BE2C (cell line): ENCODE data around the gene TCERG1.

ENCODE experiments used
- DNase-seq: peaks from one replicate; pipeline ENCODE4 v3.0.0-alpha.2; 2020
- H3K27me3 ChIP-seq: fragments of 250-450 bp; sonication (Bioruptor Pico); 2 replicates; pipeline ENCODE4 v1.5.1; 2020; ENCODE audit warnings: mild to moderate bottlenecking
- H3K36me3 ChIP-seq: fragments of 250-450 bp; sonication (Bioruptor Pico); 2 replicates; pipeline ENCODE4 v1.5.1; 2020; ENCODE audit warnings: mild to moderate bottlenecking
- H3K4me1 ChIP-seq: fragments of 250-450 bp; sonication (Bioruptor Pico); 2 replicates; pipeline ENCODE4 v1.5.1; 2020
- H3K4me3 ChIP-seq: 2 replicates; pipeline ENCODE4 v1.5.1; 2011; ENCODE audit warnings: low read depth, low read length
- H3K9me3 ChIP-seq: fragments of 250-450 bp; sonication (Bioruptor Pico); 2 replicates; pipeline ENCODE4 v1.5.1; 2020
- TF ChIP-seq, protein P1 (sequence below): IDR thresholded peaks from 2 replicates; pipeline ENCODE4 v1.5.1; 2012; ENCODE audit warnings: mild to moderate bottlenecking, low read depth, low read length

TCERG1 gene

DNA sequence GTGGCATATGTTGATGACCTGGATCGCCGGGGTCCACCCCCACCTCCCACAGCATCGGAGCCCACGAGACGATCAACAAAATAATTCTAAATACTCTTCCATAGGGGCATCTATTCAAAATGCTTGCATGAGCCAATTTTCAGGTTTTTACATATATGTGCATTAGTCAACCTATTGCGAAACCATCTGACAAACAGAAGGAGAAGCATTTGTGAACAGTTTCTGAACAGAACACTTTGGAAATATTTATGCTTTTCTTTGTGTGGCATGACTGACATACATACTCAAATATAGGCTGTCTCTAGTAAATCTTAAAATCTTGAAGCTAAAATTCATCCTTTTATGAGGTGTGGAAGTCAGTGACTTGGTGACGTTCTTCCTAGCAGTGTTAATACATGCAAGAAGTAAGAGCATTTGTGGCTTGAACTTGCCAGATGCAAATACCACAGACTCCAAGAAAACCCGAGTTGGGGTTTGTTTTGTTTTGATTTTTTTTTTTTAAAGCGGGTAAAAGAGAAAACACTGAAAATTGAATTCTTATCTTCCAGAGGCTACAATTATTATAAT is 63.5 kb downstream of the TCERG1 start:
- peaks cover 77% of the 10 kb centered on the region for H3K36me3 ChIP-seq
- H3K27me3 ChIP-seq, result no peaks in the 10 kb centered on the region
- TF ChIP-seq, protein P1, sequence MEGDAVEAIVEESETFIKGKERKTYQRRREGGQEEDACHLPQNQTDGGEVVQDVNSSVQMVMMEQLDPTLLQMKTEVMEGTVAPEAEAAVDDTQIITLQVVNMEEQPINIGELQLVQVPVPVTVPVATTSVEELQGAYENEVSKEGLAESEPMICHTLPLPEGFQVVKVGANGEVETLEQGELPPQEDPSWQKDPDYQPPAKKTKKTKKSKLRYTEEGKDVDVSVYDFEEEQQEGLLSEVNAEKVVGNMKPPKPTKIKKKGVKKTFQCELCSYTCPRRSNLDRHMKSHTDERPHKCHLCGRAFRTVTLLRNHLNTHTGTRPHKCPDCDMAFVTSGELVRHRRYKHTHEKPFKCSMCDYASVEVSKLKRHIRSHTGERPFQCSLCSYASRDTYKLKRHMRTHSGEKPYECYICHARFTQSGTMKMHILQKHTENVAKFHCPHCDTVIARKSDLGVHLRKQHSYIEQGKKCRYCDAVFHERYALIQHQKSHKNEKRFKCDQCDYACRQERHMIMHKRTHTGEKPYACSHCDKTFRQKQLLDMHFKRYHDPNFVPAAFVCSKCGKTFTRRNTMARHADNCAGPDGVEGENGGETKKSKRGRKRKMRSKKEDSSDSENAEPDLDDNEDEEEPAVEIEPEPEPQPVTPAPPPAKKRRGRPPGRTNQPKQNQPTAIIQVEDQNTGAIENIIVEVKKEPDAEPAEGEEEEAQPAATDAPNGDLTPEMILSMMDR, result no peak
- H3K4me1 ChIP-seq, result no peaks in the 10 kb centered on the region
- DNase-seq, result no peak
- H3K4me3 ChIP-seq, result no peak overlapping the region
- no peaks in the 10 kb centered on the region for H3K9me3 ChIP-seq

DNA sequence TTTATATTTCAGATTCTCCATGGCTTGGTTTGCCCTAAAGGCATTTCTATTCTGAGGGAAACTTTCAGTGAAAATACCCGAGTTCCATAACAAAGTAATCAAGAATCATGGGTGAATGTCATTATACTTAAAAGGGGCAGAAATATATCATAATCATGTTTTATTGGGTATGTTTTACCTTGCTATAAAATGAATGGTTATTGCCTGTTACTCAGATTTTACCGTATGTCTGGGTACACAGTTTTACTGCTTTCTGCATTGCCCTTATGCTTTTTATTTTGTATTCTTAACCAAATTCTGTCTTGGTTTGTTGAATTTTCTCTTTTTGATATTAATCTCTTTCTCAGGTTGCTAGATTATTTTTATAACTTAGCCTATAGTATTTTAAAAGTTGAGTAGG is 66.3 kb downstream of the TCERG1 start:
- no peak for DNase-seq
- H3K9me3 ChIP-seq, result no peaks in the 10 kb centered on the region
- TF ChIP-seq, protein P1, result no peak
- H3K4me3 ChIP-seq, result no peak overlapping the region
- H3K27me3 ChIP-seq, result no peaks in the 10 kb centered on the region
- no peaks in the 10 kb centered on the region for H3K4me1 ChIP-seq
- H3K36me3 ChIP-seq, result peaks cover 48% of the 10 kb centered on the region

DNA sequence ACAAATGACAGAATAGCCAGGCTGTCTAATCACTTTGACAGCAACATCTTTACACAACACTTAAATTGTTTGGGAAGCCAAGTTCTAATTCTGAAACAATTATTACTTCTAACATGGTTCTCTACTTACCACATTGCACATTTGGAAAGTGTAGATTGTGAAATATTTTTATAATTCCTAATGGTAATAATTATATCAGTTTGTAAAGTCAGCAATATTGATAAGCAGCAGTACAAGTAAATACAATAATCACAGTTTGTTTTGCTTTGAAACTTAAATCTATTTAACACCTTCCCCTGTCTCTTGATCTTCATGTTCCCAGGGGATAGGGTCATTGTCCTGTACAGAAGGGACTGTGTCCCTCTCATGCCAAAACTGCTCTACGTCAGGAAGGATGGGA is 67.4 kb downstream of the TCERG1 start:
- Histone ChIP-seq H3K9me3 (no peaks in the 10 kb centered on the region), H3K27me3 (no peaks in the 10 kb centered on the region), H3K4me1 (no peaks in the 10 kb centered on the region), H3K4me3 (no peak overlapping the region), H3K36me3 (peaks cover 37% of the 10 kb centered on the region)
- TF ChIP-seq, protein P1, result no peak
- DNase-seq, result no peak

DNA sequence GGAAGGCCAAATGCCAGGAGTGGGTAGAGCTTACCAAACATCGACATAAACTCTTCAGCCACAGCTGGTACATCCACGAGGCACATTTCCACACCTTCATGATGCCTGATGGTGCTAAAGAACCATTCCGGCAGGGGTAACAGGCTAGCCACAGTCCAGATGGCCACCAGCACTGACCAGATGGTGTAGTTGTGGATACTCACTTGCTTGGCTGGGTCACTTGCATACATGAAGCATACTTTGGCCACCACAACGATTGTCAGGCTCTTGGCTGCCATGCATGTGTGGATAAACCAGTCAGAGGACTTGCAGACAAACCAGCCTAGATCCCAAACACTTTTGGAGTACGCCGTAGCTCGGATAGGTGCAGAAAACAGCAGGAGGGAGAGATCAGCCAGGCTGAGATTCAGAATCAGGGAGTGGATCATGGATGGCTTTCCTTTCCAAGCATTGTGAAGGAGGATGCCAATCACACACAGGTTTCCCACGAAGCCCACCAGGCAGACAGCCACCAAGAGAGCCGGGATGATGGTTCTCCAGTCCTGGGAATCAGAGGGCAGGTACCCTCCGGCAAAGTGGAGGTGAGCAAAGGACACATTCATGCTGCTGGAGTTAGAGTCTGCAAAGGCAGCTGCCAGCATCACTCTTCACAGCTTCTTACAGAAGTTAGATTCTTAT is 68.5 kb downstream of the TCERG1 start:
- no peaks in the 10 kb centered on the region for H3K9me3 ChIP-seq
- TF ChIP-seq, protein P1, result no peak
- no peaks in the 10 kb centered on the region for H3K4me1 ChIP-seq
- DNase-seq, result no peak
- no peaks in the 10 kb centered on the region for H3K27me3 ChIP-seq
- H3K36me3 ChIP-seq, result peaks cover 27% of the 10 kb centered on the region
- H3K4me3 ChIP-seq, result no peak overlapping the region

DNA sequence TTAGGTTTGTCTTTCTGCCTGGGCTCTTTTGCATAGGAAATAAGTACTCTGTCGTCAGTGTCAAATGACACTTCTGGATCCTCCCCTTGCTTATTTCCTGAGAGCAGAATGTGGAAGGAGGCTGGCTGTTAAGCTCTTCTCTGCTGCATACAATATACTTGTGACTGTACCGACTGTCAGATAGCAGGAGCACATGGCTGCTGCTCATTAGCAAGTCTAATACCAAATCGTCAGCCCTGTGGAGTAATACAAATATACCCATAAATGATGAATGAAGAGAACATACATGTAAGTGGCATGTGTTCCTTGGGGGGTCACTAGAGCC is 69.0 kb downstream of the TCERG1 start, which contains the start of gene GPR151:
TSS of gene GPR151 (minus strand) at position 40 of the 325 bp plus-strand sequence. CDS start 77 bp downstream, outside the sequence.
- TF ChIP-seq, protein P1, result no peak
- no peak for DNase-seq
- Histone ChIP-seq H3K27me3 (no peaks in the 10 kb centered on the region), H3K4me3 (no peak within 1 kb of the TSS), H3K9me3 (no peaks in the 10 kb centered on the region), H3K4me1 (no peaks in the 10 kb centered on the region), H3K36me3 (peaks cover 22% of the 10 kb centered on the region)

DNA sequence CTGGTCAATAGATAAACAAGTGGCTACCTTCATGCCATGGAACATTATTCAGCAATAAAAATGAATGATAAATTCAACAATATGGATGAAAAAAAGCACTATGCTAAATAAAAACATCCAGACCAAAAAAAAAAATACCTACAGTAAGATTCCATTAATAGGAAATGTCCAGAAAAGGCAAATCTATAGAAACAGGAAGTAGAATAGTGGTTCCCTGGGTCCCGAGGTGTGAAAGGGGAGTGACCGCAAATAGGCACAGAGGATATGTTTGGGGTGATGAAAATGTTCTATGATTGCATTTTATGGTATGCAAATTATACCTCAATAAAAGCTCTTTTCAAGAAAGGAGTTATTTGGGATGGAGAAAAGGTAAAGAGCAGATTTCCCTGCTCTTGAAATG is 72.4 kb downstream of the TCERG1 start:
- Histone ChIP-seq H3K4me1 (no peaks in the 10 kb centered on the region), H3K9me3 (no peaks in the 10 kb centered on the region), H3K4me3 (no peak overlapping the region), H3K36me3 (no peaks in the 10 kb centered on the region), H3K27me3 (no peaks in the 10 kb centered on the region)
- TF ChIP-seq, protein P1, result no peak
- no peak for DNase-seq
